ENCODE measurements around the gene ACTL6A.

Gene ACTL6A

DNA sequence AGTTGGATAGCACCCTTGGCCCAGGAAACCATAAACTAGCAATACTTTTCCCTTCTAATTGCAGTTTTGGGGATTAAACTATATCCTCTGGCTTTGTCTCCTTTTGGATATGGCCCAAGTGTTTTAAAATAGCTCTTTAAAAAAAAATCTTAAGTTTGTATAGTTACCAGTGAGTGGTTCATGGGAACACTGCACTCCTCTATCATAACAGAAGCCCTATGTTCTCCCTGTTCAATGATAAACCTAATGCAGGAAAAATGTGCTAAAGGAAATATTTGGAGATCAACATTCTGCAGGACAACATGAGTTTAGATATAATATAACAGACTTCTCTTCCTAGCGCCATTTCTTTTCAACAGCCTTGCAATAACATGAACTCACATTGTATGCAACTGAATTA is 28.6 kb downstream of the ACTL6A start:
- DNase-seq: no peak

GRCh38 chr3:179599531-179599930 is 36.8 kb downstream of the ACTL6A start:
- DNase-seq: no peak

DNA sequence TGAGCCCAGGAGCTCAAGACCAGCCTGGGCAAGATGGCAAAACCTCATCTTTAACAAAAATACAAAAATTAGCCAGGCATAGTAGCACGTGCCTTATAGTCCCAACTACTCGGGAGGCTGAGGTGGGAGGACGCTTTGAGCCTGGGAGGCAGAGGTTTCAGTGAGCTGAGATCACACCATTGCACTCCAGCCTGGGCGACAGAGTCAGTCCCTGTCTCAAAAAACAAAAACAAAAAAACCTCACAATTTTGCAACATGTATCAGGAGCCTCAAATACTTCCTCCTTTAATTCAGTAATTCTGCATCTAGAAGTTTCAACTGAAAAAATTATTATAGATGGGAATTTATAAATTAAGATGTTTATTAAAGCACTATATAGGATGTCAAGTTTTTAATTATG is 40.6 kb downstream of the ACTL6A start:
- DNase-seq: no peak

GRCh38 chr3:179603831-179604230 is 41.1 kb downstream of the ACTL6A start:
- DNase-seq: no peak

DNA sequence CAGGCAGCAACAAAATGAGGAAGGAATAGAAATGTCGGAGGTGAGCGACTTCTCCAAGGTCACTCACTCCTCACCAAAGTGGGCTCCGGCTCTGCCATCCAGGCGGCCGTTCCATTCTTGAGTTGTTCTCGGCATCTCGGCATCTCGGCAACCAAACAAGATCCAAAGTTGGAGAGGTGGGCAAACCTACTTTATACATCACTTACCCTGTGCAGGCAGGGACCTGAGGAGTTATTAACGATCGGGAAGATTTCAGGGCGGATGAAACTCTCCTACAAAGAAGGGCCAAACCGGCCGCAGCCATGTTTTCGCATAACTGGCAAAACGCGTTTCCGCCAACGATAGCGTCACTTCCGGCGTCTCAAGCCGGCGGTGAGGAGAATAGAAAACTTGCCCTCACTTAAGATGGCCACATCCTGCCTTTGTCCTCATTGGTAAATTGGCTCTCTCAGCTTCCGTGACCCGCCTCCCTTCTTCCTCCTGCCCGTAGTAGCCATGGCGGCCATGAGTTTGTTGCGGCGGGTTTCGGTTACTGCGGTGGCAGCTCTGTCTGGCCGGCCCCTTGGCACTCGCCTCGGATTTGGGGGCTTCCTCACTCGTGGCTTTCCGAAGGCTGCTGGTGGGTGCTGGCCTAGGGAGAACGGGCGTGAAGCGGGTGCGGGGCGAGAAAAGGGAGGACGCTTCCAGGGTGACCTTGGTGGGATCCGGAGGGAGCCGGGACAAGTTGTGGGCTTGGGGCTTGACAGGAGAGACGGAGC is 41.8 kb downstream of the ACTL6A start, which contains the start of the genes MRPL47 and NDUFB5:
TSS of gene MRPL47 (minus strand) at position 318 of the 758 bp plus-strand sequence. CDS start at position 304, 14 bp downstream.
TSS of gene NDUFB5 (plus strand) at position 474 of the 758 bp plus-strand sequence. CDS start at position 496, 22 bp downstream.
- DNase-seq: peak; percentile 79

GRCh38 chr3:179606534-179607085 is 43.9 kb downstream of the ACTL6A start:
- no peak for DNase-seq

DNA sequence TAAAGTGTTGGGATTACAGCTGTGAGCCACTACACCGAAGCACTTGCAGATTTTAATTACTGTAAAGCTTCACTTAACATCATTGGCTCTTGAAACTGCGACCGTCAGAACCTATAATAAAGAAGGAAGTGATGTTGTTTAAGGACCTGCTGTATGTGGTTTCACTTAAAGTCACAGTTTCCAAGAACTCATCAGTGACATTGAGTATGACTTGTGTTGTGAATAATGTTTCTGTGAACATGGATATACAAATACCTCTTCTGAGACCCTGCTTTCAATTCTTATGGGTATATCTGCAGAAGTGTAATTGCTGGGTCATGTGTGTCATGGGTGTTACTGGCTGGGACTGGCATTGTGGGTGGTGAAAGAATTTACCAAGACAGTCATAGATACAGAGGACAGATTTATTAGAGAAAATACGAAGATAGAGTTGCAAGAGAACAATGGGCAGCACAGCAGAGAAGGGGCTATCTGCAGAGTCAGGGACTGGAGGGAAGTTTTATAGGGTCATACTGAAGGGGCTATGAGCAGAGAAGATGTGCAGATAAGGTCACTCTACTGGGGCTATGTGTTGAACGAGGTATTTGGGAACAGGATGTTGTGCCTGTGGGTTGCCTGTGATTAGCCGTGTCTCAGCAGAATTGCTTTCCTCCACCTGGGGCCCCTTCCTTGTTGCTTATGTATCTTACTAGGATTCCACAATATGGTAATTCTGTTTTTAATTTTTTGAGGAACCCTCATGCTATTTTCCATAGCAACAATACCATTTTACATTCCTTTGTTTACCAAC is 46.4 kb downstream of the ACTL6A start:
- no peak for DNase-seq

GRCh38 chr3:179610066-179610465 is 47.3 kb downstream of the ACTL6A start:
- no peak for DNase-seq

- no peak for DNase-seq
Measured at GRCh38 chr3:179613807-179614206, 51.1 kb downstream of the ACTL6A start.

- no peak for DNase-seq
Measured at GRCh38 chr3:179615458-179616173, 52.9 kb downstream of the ACTL6A start.

GRCh38 chr3:179622023-179622422 is 59.3 kb downstream of the ACTL6A start:
- DNase-seq: no peak

DNA sequence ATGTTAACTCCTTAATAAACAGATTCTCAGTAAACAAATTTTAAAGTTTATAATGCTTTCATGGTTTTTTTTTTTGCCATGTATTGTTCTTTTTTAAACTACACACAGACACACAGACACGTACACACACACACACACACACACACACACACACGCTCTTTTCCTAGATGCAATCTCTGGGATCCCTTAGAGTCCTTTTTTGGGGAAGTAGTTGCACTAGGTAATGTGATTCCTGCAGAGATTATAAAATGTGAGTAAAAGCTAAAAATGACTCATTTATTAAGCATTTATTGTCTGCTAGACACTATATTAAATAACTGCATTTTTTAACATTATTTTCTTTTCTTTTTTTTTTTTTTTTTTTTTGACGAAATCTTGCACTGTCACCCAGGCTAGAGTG is 61.7 kb downstream of the ACTL6A start:
- DNase-seq: no peak

DNA sequence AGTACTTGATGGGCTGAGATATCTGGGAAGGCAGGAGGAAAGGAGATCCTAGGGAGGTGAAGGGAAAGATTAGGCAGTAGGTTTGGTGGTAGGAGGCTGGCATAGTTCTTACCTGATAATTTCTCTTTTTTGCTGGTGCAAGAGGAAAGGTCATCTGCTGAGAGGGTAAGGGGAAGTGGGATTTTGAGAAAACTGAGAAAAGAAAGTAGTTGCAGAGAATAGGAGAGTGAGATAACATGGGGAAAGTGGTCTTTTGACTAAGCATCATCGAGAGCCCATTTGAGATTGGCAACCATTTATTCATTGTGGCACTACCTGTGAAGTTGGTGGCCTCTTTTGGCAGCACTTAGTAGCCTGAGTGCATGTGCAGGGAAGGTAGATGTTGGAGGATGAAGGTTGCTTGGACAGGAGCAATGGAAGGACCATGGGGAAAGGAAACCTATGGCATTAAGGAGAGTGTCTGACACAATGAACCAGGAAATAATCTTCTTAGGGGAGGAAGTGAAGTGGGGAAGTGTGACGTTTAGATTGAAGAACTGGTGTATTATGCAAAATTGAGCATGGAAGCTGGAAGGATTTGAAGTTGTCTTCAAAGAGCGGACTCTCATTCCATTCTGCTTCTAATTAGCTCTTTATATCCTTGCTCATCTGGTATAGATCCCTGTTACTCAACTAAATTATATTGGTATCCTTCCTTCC is 68.2 kb downstream of the ACTL6A start:
- DNase-seq: no peak

Data from NCI-H748 treated with DMSO at 0.1 percent for 48 hours (cell line).